ENCODE data around the gene FCGR3A.
"Not testable (repeated sequence)": the region's sequence is repeated elsewhere in the genome, so short reads cannot be mapped to it uniquely, and the experiment has no call there.

Gene FCGR3A

DNA sequence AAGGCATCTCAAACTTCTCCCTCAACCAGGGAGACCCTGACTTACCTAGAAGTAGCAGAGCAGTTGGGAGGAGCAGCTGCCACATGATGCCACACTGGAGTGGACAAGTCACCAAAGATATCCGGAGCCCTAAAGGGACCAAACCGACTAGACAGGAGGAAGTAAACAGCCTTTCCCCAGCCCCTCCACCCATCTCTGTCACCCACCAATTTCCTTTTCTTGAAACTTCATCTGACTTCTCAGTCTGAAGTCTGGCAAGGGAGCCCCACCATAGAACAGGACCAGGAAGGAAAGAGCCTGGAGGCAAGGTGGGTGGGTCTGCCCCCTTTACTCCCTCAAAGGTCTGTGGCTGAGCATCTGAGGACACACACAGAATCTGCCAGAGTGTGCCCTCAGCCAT is at the start of gene FCGR3A:
Gene FCGR3A (minus strand): TSS at position 167 of the 400 bp plus-strand sequence. CDS start 82 bp downstream, at position 85.
- peak in 2 of 56 donors; percentile 15 to 19 for DNase-seq

DNA sequence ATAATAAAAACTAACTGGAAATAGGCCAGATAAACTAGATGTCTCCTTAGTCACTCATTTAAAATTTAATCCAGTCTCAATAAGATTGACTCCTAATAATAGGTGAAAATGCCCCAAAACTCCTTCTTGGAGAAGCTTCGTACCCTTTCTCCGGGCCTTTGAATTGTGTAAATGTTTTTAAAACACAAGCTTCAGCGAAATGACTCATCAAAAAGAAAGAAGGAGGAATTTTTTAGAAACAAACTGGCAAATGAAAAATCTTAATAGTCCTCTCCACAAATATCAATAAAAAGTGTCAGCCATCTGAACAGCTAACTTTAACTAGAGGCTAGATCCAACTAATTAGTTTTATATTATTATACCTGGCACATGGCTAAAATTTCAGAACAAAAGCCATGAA is 47.5 kb upstream of the FCGR3A start:
- DNase-seq, result not testable (repeated sequence)

GRCh38 chr1:161595583-161595982 is 46.0 kb upstream of the FCGR3A start:
- not testable (repeated sequence) for DNase-seq

- peak in 1 of 56 donors; percentile 6 for DNase-seq
Observed at GRCh38 chr1:161595173-161595572, 45.6 kb upstream of the FCGR3A start.

GRCh38 chr1:161594269-161594984 is 44.8 kb upstream of the FCGR3A start:
- peak in 13 of 56 donors; percentile 1 to 34 (median 14) for DNase-seq

DNA sequence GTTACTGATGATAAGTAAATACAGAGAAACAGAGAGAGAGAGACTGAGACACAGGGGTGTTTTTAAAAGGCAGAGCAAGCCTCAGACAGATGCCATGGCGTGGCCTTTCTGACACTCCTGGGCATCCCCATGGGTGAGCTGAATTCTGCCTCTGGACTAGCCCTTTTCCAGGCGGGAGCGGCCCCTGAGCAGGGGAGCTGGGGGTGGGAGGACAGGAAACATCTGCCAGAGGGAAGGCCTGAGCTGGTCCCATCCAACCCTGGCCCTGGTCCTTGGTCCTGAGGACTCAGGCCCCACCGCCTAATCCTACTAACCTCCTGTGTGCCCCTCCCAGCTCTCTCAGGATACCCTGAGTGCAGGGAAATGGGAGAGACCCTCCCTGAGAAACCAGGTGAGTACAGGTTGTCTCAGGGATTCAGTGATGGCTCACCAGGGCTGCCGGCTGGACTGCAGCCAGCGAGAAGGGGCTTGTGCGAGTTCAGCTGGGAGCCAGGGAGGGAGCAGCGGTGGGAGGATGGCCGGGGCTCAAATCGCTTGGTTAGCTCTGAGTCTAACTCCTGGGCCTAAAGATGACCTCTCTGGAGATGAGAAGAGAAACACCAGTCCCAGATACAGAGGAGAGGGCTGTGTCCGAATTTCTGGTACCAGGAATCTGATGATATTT is 43.6 kb upstream of the FCGR3A start:
- DNase-seq, result not testable (repeated sequence)

DNA sequence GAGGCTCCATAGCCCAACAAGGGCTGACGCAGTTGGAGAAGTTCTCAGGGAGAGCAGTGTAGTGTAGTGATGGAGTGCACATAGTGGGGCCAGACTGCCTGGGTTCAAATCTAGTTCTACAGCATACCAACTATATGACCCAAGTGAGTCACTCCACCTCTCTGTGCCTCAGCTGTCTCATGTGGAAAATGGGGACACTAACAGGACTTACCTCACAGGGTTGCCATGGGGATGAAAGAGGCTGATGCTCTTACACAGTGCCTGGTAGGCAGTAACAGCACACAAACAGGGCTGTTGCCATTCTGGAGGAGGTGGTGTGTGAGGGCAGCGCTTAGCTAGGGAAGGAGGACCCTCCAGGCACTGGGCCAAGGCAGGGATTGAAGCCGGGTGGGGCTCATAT is 43.0 kb upstream of the FCGR3A start:
- DNase-seq, result not testable (repeated sequence)

DNA sequence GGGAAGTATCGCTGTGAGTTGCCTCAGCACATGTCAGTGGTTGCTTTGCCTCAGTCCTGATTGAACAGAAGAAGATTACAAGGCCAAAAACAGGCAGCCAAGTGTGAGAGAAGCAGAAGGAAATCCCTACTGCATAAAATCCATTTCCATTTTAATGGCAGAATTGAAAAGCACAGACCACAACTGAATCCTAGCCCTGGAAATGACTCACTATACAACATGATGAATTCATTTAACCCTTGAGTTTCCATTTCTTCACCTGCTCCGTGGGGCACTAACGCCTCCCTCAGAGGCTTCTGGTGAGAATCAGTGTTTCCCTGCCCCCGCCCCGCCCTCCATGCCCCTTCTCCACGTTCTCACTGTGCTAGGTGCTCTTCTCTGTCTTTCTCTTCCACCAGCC is 40.3 kb upstream of the FCGR3A start:
- DNase-seq, result not testable (repeated sequence)

DNA sequence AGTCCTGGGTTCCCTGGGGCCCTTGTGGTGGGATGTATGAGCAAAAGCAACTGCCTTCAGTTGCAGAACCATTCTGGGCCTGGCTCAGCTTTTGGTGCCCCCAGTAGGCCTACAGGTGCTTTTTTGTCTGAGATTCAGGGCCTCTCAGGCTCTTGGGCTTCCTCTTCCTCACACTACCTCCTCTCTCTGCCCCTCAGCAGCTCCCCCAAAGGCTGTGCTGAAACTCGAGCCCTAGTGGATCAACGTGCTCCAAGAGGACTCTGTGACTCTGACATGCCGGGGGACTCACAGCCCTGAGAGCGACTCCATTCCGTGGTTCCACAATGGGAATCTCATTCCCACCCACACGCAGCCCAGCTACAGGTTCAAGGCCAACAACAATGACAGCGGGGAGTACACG is 39.7 kb upstream of the FCGR3A start:
- not testable (repeated sequence) for DNase-seq

- DNase-seq, result not testable (repeated sequence)
Observed at GRCh38 chr1:161588596-161588995, 39.0 kb upstream of the FCGR3A start.

GRCh38 chr1:161582882-161583281 is 33.3 kb upstream of the FCGR3A start:
- DNase-seq, result not testable (repeated sequence)

DNA sequence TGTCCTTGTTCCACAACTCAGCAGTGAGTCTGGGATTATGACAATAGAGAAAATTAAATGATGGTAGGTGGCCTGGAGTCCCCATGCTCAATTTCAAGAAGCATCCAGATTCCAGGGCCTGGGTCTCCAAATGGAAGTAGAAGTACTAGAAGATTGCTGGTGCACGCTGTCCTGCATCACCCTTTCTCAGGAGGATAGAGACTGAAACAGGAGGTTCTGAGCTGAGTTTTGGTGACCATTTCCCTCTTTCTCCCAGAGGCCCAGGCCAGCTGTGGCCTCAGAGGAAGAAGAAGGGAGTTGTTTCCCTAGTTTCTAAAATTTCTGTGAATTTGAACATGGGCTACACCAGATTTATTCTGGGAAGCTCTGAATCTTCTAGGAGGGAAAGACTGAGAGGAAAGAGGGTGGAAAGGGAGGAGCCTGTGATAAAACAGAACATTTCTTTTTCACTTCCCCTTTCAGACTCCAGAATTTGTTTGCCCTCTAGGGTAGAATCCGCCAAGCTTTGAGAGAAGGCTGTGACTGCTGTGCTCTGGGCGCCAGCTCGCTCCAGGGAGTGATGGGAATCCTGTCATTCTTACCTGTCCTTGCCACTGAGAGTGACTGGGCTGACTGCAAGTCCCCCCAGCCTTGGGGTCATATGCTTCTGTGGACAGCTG is 31.4 kb upstream of the FCGR3A start:
- DNase-seq, result not testable (repeated sequence)

DNA sequence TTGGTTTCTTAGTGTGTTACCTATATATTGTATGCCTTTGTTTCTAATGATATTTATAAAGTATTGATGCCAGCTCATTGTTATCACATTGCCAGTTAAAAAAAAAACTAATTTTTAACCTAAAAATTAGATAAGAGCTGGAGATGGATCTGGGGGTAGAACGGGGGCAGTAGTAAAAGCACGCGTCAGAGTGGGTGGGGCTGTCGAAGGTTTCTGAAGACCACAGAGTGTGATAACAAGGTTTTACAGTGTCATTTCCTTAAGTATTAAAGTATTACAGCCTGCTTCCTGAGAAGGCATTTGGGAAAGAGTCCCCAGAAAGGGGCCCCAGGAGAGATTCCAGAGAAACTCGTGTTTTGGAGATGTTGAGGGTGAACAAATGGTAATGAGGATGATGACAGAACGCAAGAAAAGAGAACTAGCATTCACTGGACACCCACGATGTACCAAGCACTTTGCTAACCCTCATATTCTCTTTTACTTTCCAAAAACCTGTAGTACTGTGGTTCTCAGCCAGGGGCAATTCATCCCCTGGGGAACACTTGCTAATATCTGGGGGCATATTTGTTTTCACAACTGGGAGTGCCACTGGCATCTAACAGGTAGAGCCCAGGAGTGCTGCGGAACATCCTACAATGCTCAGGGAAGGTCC is 30.4 kb upstream of the FCGR3A start:
- DNase-seq, result not testable (repeated sequence)

GRCh38 chr1:161576676-161577075 is 27.1 kb upstream of the FCGR3A start:
- not testable (repeated sequence) for DNase-seq

GRCh38 chr1:161571703-161572102 is 22.1 kb upstream of the FCGR3A start:
- DNase-seq, result not testable (repeated sequence)

GRCh38 chr1:161566602-161566960 is 17.0 kb upstream of the FCGR3A start:
- DNase-seq, result not testable (repeated sequence)

- DNase-seq, result not testable (repeated sequence)
Observed at GRCh38 chr1:161563522-161563921, 13.9 kb upstream of the FCGR3A start.

DNA sequence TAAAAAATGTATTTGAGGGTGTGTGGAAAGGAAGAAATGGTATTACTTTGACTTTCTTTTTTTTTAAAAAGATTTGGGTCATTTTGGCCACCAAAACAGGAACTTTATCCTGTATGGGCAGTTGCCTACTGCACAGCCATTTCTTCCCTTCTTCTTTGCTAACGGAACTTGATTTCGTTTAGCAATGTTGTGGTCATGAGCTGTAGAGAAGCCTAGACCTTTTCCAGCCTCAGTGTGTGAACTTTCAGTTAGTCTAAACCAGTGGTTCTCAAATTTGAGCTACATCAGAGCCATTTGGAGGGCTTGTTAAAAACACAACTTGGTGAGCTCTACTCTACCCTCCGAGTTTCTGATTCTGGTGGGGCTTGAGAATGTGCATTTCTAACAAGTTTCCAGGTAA is 12.8 kb upstream of the FCGR3A start:
- not testable (repeated sequence) for DNase-seq

- peak in 2 of 56 donors; percentile 12 for DNase-seq
Observed at GRCh38 chr1:161560960-161561715, 11.5 kb upstream of the FCGR3A start.

DNA sequence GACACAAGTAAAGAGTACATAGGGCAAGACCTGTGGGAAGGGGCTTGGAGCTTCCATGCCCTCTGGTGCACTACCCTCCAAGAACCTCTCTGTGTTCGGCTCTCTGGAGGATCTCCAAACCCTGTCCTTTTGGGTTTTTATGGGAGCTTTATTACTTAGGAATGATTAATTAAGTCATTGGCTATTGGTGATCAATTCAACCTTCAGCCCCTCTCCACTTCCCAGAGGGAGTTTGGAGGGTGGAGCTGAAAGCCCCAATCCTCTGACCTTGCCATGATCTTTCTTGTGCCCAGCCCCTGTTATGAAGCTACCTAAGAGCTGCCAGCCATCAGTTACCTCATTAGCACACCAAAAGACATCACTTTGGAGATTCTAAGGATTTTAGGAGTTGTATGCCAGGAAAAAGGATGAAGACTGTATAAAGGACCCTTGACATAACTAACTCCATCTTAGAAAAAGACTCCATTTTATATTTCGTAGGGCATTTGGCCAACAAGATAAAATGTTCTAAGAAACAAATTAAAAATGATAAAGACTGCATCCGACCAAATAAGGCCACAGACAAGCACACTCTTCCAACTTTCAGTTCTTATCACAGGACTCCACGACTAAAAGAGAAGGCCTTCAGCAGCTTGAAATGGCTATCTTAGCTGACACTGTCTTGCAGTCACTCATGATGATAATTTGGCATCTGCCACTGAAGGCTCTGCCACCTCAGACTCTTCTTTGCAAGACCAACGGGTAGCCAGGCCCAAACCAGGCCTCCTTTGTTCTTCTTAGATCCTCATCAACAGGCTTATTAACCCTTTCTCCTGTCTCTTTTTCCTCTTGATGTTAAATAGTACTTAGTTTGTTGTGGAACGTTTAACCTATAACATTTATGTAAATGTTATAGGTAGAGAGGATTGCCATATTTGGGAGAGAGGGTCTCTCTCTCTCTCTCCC is 8.2 kb upstream of the FCGR3A start:
- not testable (repeated sequence) for DNase-seq

Data from nucleus accumbens (tissue), 56 donors.